Lower leg skin (tissue), 4 donors: Measurements from ENCODE around the gene NPSR1. TPM values are rescaled to one million over a fixed set of nuclear protein-coding genes. Genes with fewer than 3 reads are reported as not detected.

Experiments used
- DNase-seq, 2 donors: peaks; one replicate each; pipeline ENCODE4 v3.0.0-alpha.2; 2019; ENCODE audit warnings: low spot score in 2 of 2
- H3K4me3 ChIP-seq: fragments of 200-600 bp; sonication (generic); 2 replicates; pipeline ENCODE4 v1.5.1; 2017; ENCODE audit warnings: mild to moderate bottlenecking, low read depth; ENCODE audit not compliant: poor library complexity, severe bottlenecking
- CTCF ChIP-seq, 3 donors: fragments of 450-650 bp; IDR thresholded peaks; one replicate each; pipeline ENCODE4 v1.5.1; 2016; ENCODE audit warnings: antibody characterized with exemption in 3 of 3, mild to moderate bottlenecking in 3 of 3, moderate library complexity in 2 of 3
- POLR2A ChIP-seq, 2 donors: fragments of 450-650 bp; IDR thresholded peaks; one replicate each; pipeline ENCODE4 v1.6.1; 2016 to 2017; ENCODE audit warnings: antibody characterized with exemption in 2 of 2, mild to moderate bottlenecking in 1 of 2, moderate library complexity in 1 of 2
- WGBS, 2 donors: methylation state at CpG; one replicate each; pipeline ENCODE4 v1.1.5; 2018; 5-methylcytosine and 5-hydroxymethylcytosine counted together
- intact Hi-C: fragments of 100-400 bp; cut with DNase I; formaldehyde crosslinking; loops from one replicate; pipeline ENCODE4 v1.15.0; 2023; ENCODE audit warnings: low total_unique reads
- total RNA-seq, 4 donors: library from RNA; depleted of rRNA; stranded (reverse); fragments of >200 nt; gene quantifications; one replicate each; pipeline ENCODE4 v1.1.0, GENCODE V29; 2016

NPSR1 gene
- total RNA-seq, 4 donors from 2014 or later = not detected

- intact Hi-C loops = no loop called here
Measured at GRCh38 chr7:34749446-34749845, 91.4 kb downstream of the NPSR1 start.

GRCh38 chr7:34750209-34750608 lies 92.2 kb downstream of the NPSR1 start:
- intact Hi-C loops = no loop called here
- 92 to 94% methylated on average over 8 of the region's 8 CpGs for WGBS, 2 donors
- no peak for DNase-seq
- H3K4me3 ChIP-seq = no peak overlapping the region
- TF ChIP-seq POLR2A (IDR thresholded peaks at IDR 0.05) (no peak), CTCF (IDR thresholded peaks at IDR 0.05) (no peak)

More at GRCh38 chr7:34749446-34749845, 91.4 kb downstream of the NPSR1 start:
- no peak for DNase-seq
- TF ChIP-seq POLR2A (IDR thresholded peaks at IDR 0.05) (no peak), CTCF (IDR thresholded peaks at IDR 0.05) (no peak)
- WGBS, 2 donors = 63 to 67% methylated on average over 2 of the region's 2 CpGs
- H3K4me3 ChIP-seq = no peak overlapping the region

GRCh38 chr7:34750636-34751035 lies 92.6 kb downstream of the NPSR1 start:
- intact Hi-C loops = no loop called here
- TF ChIP-seq POLR2A (IDR thresholded peaks at IDR 0.05) (no peak), CTCF (IDR thresholded peaks at IDR 0.05) (no peak)
- DNase-seq = no peak
- H3K4me3 ChIP-seq = no peak overlapping the region
- 83 to 89% methylated on average over 2 of the region's 2 CpGs for WGBS, 2 donors

GRCh38 chr7:34751725-34752643 lies 94.0 kb downstream of the NPSR1 start:
- TF ChIP-seq POLR2A (IDR thresholded peaks at IDR 0.05) (no peak), CTCF (IDR thresholded peaks at IDR 0.05) (no peak)
- intact Hi-C loops = no loop called here
- no peak for DNase-seq
- WGBS, 2 donors = 92 to 94% methylated on average over 11 of the region's 11 CpGs
- no peak overlapping the region for H3K4me3 ChIP-seq

GRCh38 chr7:34752929-34753328 lies 94.9 kb downstream of the NPSR1 start:
- intact Hi-C loops = no loop called here
- TF ChIP-seq CTCF (IDR thresholded peaks at IDR 0.05) (no peak), POLR2A (IDR thresholded peaks at IDR 0.05) (no peak)
- no peak overlapping the region for H3K4me3 ChIP-seq
- WGBS, 2 donors = 32 to 54% methylated on average over 3 of the region's 3 CpGs
- no peak for DNase-seq
